Measurements from ENCODE around the gene FAM20B. TPM values are rescaled to one million over a fixed set of nuclear protein-coding genes. Genes with fewer than 3 reads are reported as not detected.
A peak's percentile ranks its signal among the peaks of the same experiment; 100 is the strongest.

FAM20B gene
- total RNA-seq, 1 donor, result 43.1 TPM

DNA sequence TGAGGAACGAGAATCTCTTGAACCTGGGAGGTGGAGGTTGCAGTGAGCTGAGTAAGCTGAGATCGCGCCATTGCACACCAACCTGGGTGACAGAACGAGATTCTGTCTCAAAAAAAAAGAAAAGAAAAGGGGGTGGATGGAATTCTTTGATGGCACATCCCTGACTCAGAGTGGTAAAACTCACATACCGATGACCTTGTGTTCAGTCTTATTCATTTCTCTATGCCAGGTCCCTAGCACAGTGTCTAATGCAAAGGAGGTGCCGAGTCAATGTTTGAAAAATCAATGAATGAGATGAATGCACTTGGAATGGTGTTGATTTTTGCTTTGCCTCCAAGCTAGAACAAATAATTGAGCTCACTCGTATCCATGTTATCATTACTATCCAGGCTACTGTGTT is 18.5 kb upstream of the FAM20B start:
- TF ChIP-seq, protein P1, sequence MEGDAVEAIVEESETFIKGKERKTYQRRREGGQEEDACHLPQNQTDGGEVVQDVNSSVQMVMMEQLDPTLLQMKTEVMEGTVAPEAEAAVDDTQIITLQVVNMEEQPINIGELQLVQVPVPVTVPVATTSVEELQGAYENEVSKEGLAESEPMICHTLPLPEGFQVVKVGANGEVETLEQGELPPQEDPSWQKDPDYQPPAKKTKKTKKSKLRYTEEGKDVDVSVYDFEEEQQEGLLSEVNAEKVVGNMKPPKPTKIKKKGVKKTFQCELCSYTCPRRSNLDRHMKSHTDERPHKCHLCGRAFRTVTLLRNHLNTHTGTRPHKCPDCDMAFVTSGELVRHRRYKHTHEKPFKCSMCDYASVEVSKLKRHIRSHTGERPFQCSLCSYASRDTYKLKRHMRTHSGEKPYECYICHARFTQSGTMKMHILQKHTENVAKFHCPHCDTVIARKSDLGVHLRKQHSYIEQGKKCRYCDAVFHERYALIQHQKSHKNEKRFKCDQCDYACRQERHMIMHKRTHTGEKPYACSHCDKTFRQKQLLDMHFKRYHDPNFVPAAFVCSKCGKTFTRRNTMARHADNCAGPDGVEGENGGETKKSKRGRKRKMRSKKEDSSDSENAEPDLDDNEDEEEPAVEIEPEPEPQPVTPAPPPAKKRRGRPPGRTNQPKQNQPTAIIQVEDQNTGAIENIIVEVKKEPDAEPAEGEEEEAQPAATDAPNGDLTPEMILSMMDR (IDR thresholded peaks at IDR 0.05; ENCODE audit: extremely low read depth, low read depth, low read length), result no peak
- Histone ChIP-seq H3K27me3 (ENCODE audit: insufficient read depth, low read length) (no peaks in the 10 kb centered on the region), H3K9me3 (ENCODE audit: low read depth, low read length) (no peaks in the 10 kb centered on the region), H3K27ac (ENCODE audit: low read depth, low read length) (no peak overlapping the region), H3K4me1 (ENCODE audit: insufficient read depth, low read length) (peaks cover 20% of the 10 kb centered on the region), H4K20me1 (ENCODE audit: insufficient read depth, low read length) (no peaks in the 10 kb centered on the region), H2AFZ (ENCODE audit: low read length) (no peak overlapping the region), H3K4me2 (ENCODE audit: insufficient read depth, low read length) (peak overlapping the region; percentile 2), H3K4me3 (ENCODE audit: insufficient read depth, low read length) (no peak overlapping the region), H3K36me3 (ENCODE audit: insufficient read depth, low read length) (no peaks in the 10 kb centered on the region), H3K79me2 (ENCODE audit: insufficient read depth, low read length) (no peaks in the 10 kb centered on the region)
- peak; percentile 48 for DNase-seq (ENCODE audit: insufficient read length, low spot score, missing footprints)

DNA sequence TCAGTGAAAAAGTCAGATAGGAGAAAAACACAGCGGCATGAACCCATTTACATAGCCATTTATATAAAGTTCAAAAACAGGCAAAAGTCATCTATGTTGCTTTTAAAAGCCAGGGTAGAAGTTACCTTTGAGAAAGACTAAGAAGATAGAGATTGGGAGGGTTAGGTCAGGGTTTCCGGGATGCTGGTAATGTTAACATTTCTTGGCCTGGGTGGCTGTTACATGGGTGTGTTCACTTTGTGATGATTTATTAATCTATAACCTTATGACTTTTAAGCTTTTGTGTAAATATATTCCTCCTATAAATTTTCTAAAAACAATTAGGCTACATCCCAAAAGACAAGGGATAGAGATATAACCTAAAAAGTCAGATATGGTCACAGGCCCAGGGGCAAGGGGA is 15.0 kb upstream of the FAM20B start:
- no peak overlapping the region for H3K27ac ChIP-seq (ENCODE audit: low read depth, low read length)
- no peaks in the 10 kb centered on the region for H3K36me3 ChIP-seq (ENCODE audit: insufficient read depth, low read length)
- TF ChIP-seq, protein P1 (IDR thresholded peaks at IDR 0.05; ENCODE audit: extremely low read depth, low read depth, low read length), result no peak
- peaks cover 13% of the 10 kb centered on the region for H3K4me1 ChIP-seq (ENCODE audit: insufficient read depth, low read length)
- H4K20me1 ChIP-seq (ENCODE audit: insufficient read depth, low read length), result no peaks in the 10 kb centered on the region
- no peak for DNase-seq (ENCODE audit: insufficient read length, low spot score, missing footprints)
- no peaks in the 10 kb centered on the region for H3K9me3 ChIP-seq (ENCODE audit: low read depth, low read length)
- H3K79me2 ChIP-seq (ENCODE audit: insufficient read depth, low read length), result no peaks in the 10 kb centered on the region
- no peak overlapping the region for H3K4me2 ChIP-seq (ENCODE audit: insufficient read depth, low read length)
- no peak overlapping the region for H3K4me3 ChIP-seq (ENCODE audit: insufficient read depth, low read length)
- H3K27me3 ChIP-seq (ENCODE audit: insufficient read depth, low read length), result no peaks in the 10 kb centered on the region
- H2AFZ ChIP-seq (ENCODE audit: low read length), result no peak overlapping the region

DNA sequence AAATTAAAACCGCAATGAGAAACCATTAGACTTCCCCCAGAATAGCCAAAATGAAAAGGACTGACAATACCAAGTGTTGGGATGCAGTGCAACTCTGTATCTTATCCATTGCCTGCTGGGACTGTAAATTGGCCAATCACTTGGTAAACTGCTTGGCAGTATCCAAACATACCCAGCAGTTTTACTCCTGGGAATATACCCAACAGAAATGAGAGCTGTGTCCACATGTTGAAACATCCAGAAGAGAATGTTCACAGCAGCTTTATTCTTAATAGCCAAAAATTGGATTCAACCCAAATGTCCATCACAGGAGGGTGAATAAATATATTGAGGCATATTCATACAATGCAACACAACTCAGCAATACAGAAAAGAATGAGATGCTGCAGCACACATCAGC is 13.7 kb upstream of the FAM20B start:
- DNase-seq (ENCODE audit: insufficient read length, low spot score, missing footprints), result no peak
- no peak overlapping the region for H2AFZ ChIP-seq (ENCODE audit: low read length)
- H3K27me3 ChIP-seq (ENCODE audit: insufficient read depth, low read length), result no peaks in the 10 kb centered on the region
- no peak overlapping the region for H3K4me3 ChIP-seq (ENCODE audit: insufficient read depth, low read length)
- H3K36me3 ChIP-seq (ENCODE audit: insufficient read depth, low read length), result no peaks in the 10 kb centered on the region
- no peaks in the 10 kb centered on the region for H4K20me1 ChIP-seq (ENCODE audit: insufficient read depth, low read length)
- no peaks in the 10 kb centered on the region for H3K9me3 ChIP-seq (ENCODE audit: low read depth, low read length)
- H3K79me2 ChIP-seq (ENCODE audit: insufficient read depth, low read length), result no peaks in the 10 kb centered on the region
- TF ChIP-seq, protein P1 (IDR thresholded peaks at IDR 0.05; ENCODE audit: extremely low read depth, low read depth, low read length), result no peak
- no peak overlapping the region for H3K27ac ChIP-seq (ENCODE audit: low read depth, low read length)
- no peak overlapping the region for H3K4me2 ChIP-seq (ENCODE audit: insufficient read depth, low read length)
- peaks cover 17% of the 10 kb centered on the region for H3K4me1 ChIP-seq (ENCODE audit: insufficient read depth, low read length)

DNA sequence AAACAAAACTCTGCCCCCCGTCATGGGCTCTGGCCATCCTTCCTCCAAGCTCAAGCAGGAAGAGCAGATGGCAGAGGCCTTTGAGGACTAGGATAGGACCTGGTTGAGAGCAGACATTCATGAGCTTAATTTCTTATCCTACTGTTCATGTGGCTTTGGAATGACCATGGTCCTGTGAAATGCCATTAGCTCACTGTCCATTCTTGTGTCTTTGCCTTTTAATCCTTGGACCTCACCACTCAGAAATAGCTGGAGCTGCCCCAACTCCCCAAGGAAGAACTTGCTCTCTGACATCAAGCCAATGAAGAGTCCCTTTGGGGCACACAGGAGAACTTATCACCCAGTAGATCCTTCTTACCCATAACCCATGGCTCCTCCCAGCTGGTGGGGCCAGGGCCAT is 11.6 kb upstream of the FAM20B start:
- Histone ChIP-seq H3K27ac (ENCODE audit: low read depth, low read length) (no peak overlapping the region), H3K4me2 (ENCODE audit: insufficient read depth, low read length) (no peak overlapping the region), H3K4me3 (ENCODE audit: insufficient read depth, low read length) (no peak overlapping the region), H3K36me3 (ENCODE audit: insufficient read depth, low read length) (no peaks in the 10 kb centered on the region), H2AFZ (ENCODE audit: low read length) (no peak overlapping the region), H4K20me1 (ENCODE audit: insufficient read depth, low read length) (no peaks in the 10 kb centered on the region), H3K27me3 (ENCODE audit: insufficient read depth, low read length) (no peaks in the 10 kb centered on the region), H3K4me1 (ENCODE audit: insufficient read depth, low read length) (peaks cover 16% of the 10 kb centered on the region), H3K79me2 (ENCODE audit: insufficient read depth, low read length) (no peaks in the 10 kb centered on the region), H3K9me3 (ENCODE audit: low read depth, low read length) (no peaks in the 10 kb centered on the region)
- peak; percentile 55 for DNase-seq (ENCODE audit: insufficient read length, low spot score, missing footprints)
- TF ChIP-seq, protein P1 (IDR thresholded peaks at IDR 0.05; ENCODE audit: extremely low read depth, low read depth, low read length), result no peak
